ENCODE data around the gene FGA. TPM values are rescaled to one million over a fixed set of nuclear protein-coding genes. Genes with fewer than 3 reads are reported as not detected.

Gene FGA
- polyA plus RNA-seq, 1 of the 3 experiments (the other 2 are of a cell fraction), result not detected

- Histone ChIP-seq H3K79me2 (ENCODE audit: insufficient read depth) (no peaks in the 10 kb centered on the region), H3K27ac (ENCODE audit: low read depth in 2 of 2, low read length in 1 of 2) (no peak overlapping the region), H3K9me3 (no peaks in the 10 kb centered on the region), H3K4me2 (no peak overlapping the region), H3F3A (replicated peaks; ENCODE audit: insufficient read depth) (no peaks in the 10 kb centered on the region), H3K27me3 (ENCODE audit: insufficient read depth) (peaks cover 3% of the 10 kb centered on the region; the same call in 1 of the 2 replicates), H3K36me3 (replicated peaks in 1 of 2; ENCODE audit: control insufficient read depth in 1 of 2, insufficient read depth in 2 of 2, low read length in 1 of 2) (no peaks in the 10 kb centered on the region), H2AFZ (ENCODE audit: low read depth) (no peak overlapping the region), H3K9me2 (no peaks in the 10 kb centered on the region), H4K20me1 (ENCODE audit: insufficient read depth) (no peaks in the 10 kb centered on the region), H3K4me3 (ENCODE audit: low read depth in 2 of 2, low read length in 1 of 2) (no peak overlapping the region), H3K4me1 (ENCODE audit: control insufficient read depth in 1 of 2, insufficient read depth in 2 of 2, low read depth in 1 of 2, low read length in 1 of 2) (no peaks in the 10 kb centered on the region), H3K9ac (no peak overlapping the region)
- CTCF ChIA-PET, result interaction anchor here (0.7 to 1.9 kb wide), 4 partner anchors 13 to 214 kb away, joined by 3 to 5 read pairs (median 4); no protein-coding TSS in a partner anchor
- TF ChIP-seq FOXM1 (IDR thresholded peaks at IDR 0.05; ENCODE audit: low read depth) (no peak), CHD2 (IDR thresholded peaks at IDR 0.05; ENCODE audit: low read length, partially characterized antibody) (no peak), NFIC (IDR thresholded peaks at IDR 0.05; ENCODE audit: borderline replicate concordance) (no peak), SMC3 (IDR thresholded peaks at IDR 0.05; ENCODE audit: low read depth, low read length) (no peak), EZH2phosphoT487 (IDR thresholded peaks at IDR 0.05; ENCODE audit: borderline replicate concordance, low read depth) (no peak), TCF12 (IDR thresholded peaks at IDR 0.05) (no peak), GABPA (IDR thresholded peaks at IDR 0.05; ENCODE audit: low read depth) (no peak), RAD21 (IDR thresholded peaks at IDR 0.05; ENCODE audit: low read length) (no peak), TAF1 (IDR thresholded peaks at IDR 0.05; ENCODE audit: borderline replicate concordance, low read depth, low read length) (no peak), RXRA (IDR thresholded peaks at IDR 0.05; ENCODE audit: borderline replicate concordance, low read depth) (no peak), USF2 (IDR thresholded peaks at IDR 0.05; ENCODE audit: borderline replicate concordance, low read depth, low read length) (no peak), REST (IDR thresholded peaks at IDR 0.05; ENCODE audit: low read depth, low read length) (no peak), MXI1 (IDR thresholded peaks at IDR 0.05; ENCODE audit: low read depth, low read length) (no peak), GATA2 (CRISPR knock-in tag; IDR thresholded peaks at IDR 0.05) (no peak), ELF1 (IDR thresholded peaks at IDR 0.05) (no peak), MEF2A (IDR thresholded peaks at IDR 0.05; ENCODE audit: borderline replicate concordance, low read depth) (no peak), PBX3 (IDR thresholded peaks at IDR 0.05) (no peak), TEAD4 (IDR thresholded peaks at IDR 0.05; ENCODE audit: borderline replicate concordance, insufficient read depth) (no peak), RCOR1 (IDR thresholded peaks at IDR 0.05; ENCODE audit: low read length) (no peak), MAX (IDR thresholded peaks at IDR 0.05; ENCODE audit: low read depth) (no peak)
- DNase-seq, result no peak
- WGBS (ENCODE audit: low lambda C conversion rate), result 15% methylated on average over 6 of the region's 6 CpGs
- POLR2A ChIA-PET, result no interaction called here
These were observed 24.8 kb downstream of the FGA start for GRCh38 chr4:154565704-154566103.
